Astrocyte (in vitro differentiated cells and primary cell): ENCODE data around the gene CCNE1. TPM values are rescaled to one million over a fixed set of nuclear protein-coding genes. Genes with fewer than 3 reads are reported as not detected.

ENCODE experiments used
- DNase-seq: peaks from one replicate; pipeline ENCODE4 v3.0.0-alpha.2; 2010; ENCODE audit warnings: low read depth
- FAIRE-seq: peaks from 2 replicates; lab custom pipeline; 2011; peaks lifted over from hg19 to GRCh38; lab: Jason Lieb, UNC
- H2AFZ ChIP-seq: 2 replicates; pipeline ENCODE4 v1.6.0; 2012; ENCODE audit warnings: low read depth, low read length, inconsistent platforms
- H3K27ac ChIP-seq: 2 replicates; pipeline ENCODE4 v1.5.1; 2011; ENCODE audit warnings: low read depth, low read length, inconsistent platforms
- H3K27me3 ChIP-seq: 2 replicates; pipeline ENCODE4 v1.6.0; 2011; ENCODE audit warnings: low read length, inconsistent platforms; ENCODE audit not compliant: insufficient read depth
- H3K36me3 ChIP-seq: 2 replicates; pipeline ENCODE4 v1.5.1; 2011; ENCODE audit warnings: low read length, inconsistent platforms; ENCODE audit not compliant: insufficient read depth
- H3K4me1 ChIP-seq: 2 replicates; pipeline ENCODE4 v1.5.1; 2011; ENCODE audit warnings: low read length, inconsistent platforms; ENCODE audit not compliant: insufficient read depth
- H3K4me2 ChIP-seq: 2 replicates; pipeline ENCODE4 v1.6.0; 2012; ENCODE audit warnings: low read length, inconsistent platforms
- H3K4me3 ChIP-seq: 2 replicates; pipeline ENCODE4 v1.5.1; 2011; ENCODE audit warnings: low read depth, mild to moderate bottlenecking, low read length, inconsistent platforms; ENCODE audit not compliant: insufficient read depth
- H3K79me2 ChIP-seq: 2 replicates; pipeline ENCODE4 v1.6.0; 2012; ENCODE audit warnings: mild to moderate bottlenecking, low read length, inconsistent platforms; ENCODE audit not compliant: insufficient read depth
- H3K9ac ChIP-seq: 2 replicates; pipeline ENCODE4 v1.6.0; 2012; ENCODE audit warnings: mild to moderate bottlenecking, low read length, inconsistent platforms
- H3K9me3 ChIP-seq: 2 replicates; pipeline ENCODE4 v1.5.1; 2012; ENCODE audit warnings: low read depth, mild to moderate bottlenecking, low read length, inconsistent platforms; ENCODE audit not compliant: insufficient read depth
- H4K20me1 ChIP-seq: 2 replicates; pipeline ENCODE4 v1.6.0; 2012; ENCODE audit warnings: low read length, inconsistent platforms; ENCODE audit not compliant: insufficient read depth
- H3K27ac Mint-ChIP-seq: one replicate; pipeline ENCODE4 v1.8.0; 2021; ENCODE audit warnings: mild to moderate bottlenecking, mixed read lengths; ENCODE audit not compliant: unreplicated experiment
- H3K27me3 Mint-ChIP-seq: one replicate; pipeline ENCODE4 v1.8.0; 2021; ENCODE audit warnings: low read depth, mixed read lengths; ENCODE audit not compliant: unreplicated experiment
- H3K36me3 Mint-ChIP-seq: one replicate; pipeline ENCODE4 v1.8.0; 2021; ENCODE audit warnings: low read depth, mixed read lengths; ENCODE audit not compliant: unreplicated experiment
- H3K4me1 Mint-ChIP-seq: one replicate; pipeline ENCODE4 v1.8.0; 2021; ENCODE audit warnings: low read depth, mixed read lengths; ENCODE audit not compliant: unreplicated experiment
- H3K4me3 Mint-ChIP-seq: one replicate; pipeline ENCODE4 v1.8.0; 2021; ENCODE audit warnings: mild to moderate bottlenecking, moderate library complexity, mixed read lengths; ENCODE audit not compliant: unreplicated experiment
- H3K9me3 Mint-ChIP-seq: one replicate; pipeline ENCODE4 v1.8.0; 2021; ENCODE audit warnings: mild to moderate bottlenecking, mixed read lengths; ENCODE audit not compliant: unreplicated experiment
- EZH2 ChIP-seq: IDR thresholded peaks from 2 replicates; pipeline ENCODE4 v1.6.1; 2012; ENCODE audit warnings: mild to moderate bottlenecking, low read length, inconsistent platforms; ENCODE audit not compliant: insufficient read depth
- total RNA-seq: library from RNA; stranded (reverse); gene quantifications from 2 replicates; pipeline ENCODE4 v1.2.1, GENCODE V29; 2021
- TF ChIP-seq, protein P1 (sequence below): IDR thresholded peaks from 2 replicates; pipeline ENCODE4 v1.5.1; 2011; ENCODE audit warnings: low read depth, mild to moderate bottlenecking, inconsistent platforms, low read length, moderate library complexity; ENCODE audit not compliant: insufficient read depth

The CCNE1 gene
- total RNA-seq, 1 donor from 2014 or later = 8.8 TPM

DNA sequence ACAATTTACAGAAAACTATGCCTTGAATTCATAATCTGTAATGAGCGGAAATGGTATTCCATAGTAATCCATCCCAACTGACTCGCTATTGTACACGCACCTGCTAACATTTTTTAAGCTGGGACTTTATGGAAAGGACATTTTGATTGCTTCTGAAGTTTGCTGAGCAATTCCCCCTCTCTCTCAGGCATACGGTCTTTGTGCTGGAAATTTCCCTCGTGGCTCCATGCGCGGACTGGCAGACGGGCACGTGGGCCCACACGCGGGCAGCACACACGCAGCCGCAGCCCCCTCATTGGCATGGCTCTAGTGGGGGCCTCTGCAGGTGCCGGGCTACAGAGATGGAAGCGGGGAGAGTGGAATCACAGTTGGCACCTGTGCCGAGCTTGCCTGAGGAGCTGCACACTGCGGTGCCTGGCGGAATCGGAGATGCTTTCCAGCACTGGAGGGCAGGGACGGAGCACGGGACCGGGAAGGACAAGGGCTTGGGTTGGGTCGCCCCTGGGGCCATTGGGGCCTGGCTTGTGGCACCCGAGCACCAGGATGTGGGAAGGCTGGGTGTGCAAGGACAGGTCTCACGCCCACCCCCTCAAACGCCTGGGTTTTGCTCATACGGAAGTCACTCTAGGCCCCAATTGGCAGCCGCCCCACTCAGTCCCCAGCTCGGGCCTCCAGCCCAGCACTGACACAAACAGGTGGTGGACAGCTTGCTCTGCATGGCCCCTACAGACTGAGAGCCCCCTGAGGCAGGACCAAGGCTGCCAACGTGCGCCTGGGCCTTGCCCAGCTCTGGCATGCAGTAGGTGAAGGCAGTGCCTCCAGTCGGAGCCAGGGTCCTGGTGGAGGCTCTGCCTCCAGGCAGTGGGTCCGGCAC lies 30.2 kb upstream of the CCNE1 start:
- no peak overlapping the region for H3K27ac ChIP-seq
- H4K20me1 ChIP-seq = no peaks in the 10 kb centered on the region
- no peaks in the 10 kb centered on the region for H3K4me1 ChIP-seq
- Mint-ChIP-seq H3K4me1 (no peaks in the 10 kb centered on the region), H3K27me3 (peaks cover 34% of the 10 kb centered on the region), H3K27ac (no peak overlapping the region), H3K9me3 (peaks cover 3% of the 10 kb centered on the region), H3K36me3 (no peaks in the 10 kb centered on the region), H3K4me3 (no peak overlapping the region)
- no peaks in the 10 kb centered on the region for H3K27me3 ChIP-seq
- H3K9me3 ChIP-seq = no peaks in the 10 kb centered on the region
- H3K79me2 ChIP-seq = no peaks in the 10 kb centered on the region
- no peak overlapping the region for H3K4me3 ChIP-seq
- no peak overlapping the region for H2AFZ ChIP-seq
- FAIRE-seq (no peak), DNase-seq (no peak)
- no peaks in the 10 kb centered on the region for H3K36me3 ChIP-seq
- no peak for TF ChIP-seq EZH2
- TF ChIP-seq, protein P1, sequence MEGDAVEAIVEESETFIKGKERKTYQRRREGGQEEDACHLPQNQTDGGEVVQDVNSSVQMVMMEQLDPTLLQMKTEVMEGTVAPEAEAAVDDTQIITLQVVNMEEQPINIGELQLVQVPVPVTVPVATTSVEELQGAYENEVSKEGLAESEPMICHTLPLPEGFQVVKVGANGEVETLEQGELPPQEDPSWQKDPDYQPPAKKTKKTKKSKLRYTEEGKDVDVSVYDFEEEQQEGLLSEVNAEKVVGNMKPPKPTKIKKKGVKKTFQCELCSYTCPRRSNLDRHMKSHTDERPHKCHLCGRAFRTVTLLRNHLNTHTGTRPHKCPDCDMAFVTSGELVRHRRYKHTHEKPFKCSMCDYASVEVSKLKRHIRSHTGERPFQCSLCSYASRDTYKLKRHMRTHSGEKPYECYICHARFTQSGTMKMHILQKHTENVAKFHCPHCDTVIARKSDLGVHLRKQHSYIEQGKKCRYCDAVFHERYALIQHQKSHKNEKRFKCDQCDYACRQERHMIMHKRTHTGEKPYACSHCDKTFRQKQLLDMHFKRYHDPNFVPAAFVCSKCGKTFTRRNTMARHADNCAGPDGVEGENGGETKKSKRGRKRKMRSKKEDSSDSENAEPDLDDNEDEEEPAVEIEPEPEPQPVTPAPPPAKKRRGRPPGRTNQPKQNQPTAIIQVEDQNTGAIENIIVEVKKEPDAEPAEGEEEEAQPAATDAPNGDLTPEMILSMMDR = no peak
- no peak overlapping the region for H3K9ac ChIP-seq
- H3K4me2 ChIP-seq = no peak overlapping the region

GRCh38 chr19:29782260-29782580 lies 29.6 kb upstream of the CCNE1 start:
- no peak overlapping the region for H2AFZ ChIP-seq
- H4K20me1 ChIP-seq = no peaks in the 10 kb centered on the region
- H3K27me3 Mint-ChIP-seq = peaks cover 35% of the 10 kb centered on the region
- no peaks in the 10 kb centered on the region for H3K4me1 Mint-ChIP-seq
- no peaks in the 10 kb centered on the region for H3K27me3 ChIP-seq
- H3K27ac Mint-ChIP-seq = no peak overlapping the region
- no peak for FAIRE-seq
- no peak overlapping the region for H3K27ac ChIP-seq
- peaks cover 3% of the 10 kb centered on the region for H3K9me3 Mint-ChIP-seq
- H3K9ac ChIP-seq = no peak overlapping the region
- no peak overlapping the region for H3K4me2 ChIP-seq
- H3K79me2 ChIP-seq = no peaks in the 10 kb centered on the region
- H3K4me1 ChIP-seq = no peaks in the 10 kb centered on the region
- H3K36me3 Mint-ChIP-seq = peaks cover 2% of the 10 kb centered on the region
- TF ChIP-seq EZH2 = no peak
- TF ChIP-seq, protein P1 = no peak
- no peaks in the 10 kb centered on the region for H3K9me3 ChIP-seq
- no peak overlapping the region for H3K4me3 Mint-ChIP-seq
- DNase-seq = no peak
- no peak overlapping the region for H3K4me3 ChIP-seq
- no peaks in the 10 kb centered on the region for H3K36me3 ChIP-seq

GRCh38 chr19:29783627-29784190 lies 28.1 kb upstream of the CCNE1 start:
- H3K27ac Mint-ChIP-seq = no peak overlapping the region
- FAIRE-seq = no peak
- peaks cover 36% of the 10 kb centered on the region for H3K27me3 Mint-ChIP-seq
- Histone ChIP-seq H3K4me3 (no peak overlapping the region), H3K9ac (no peak overlapping the region), H2AFZ (no peak overlapping the region), H3K79me2 (no peaks in the 10 kb centered on the region), H3K4me2 (no peak overlapping the region), H4K20me1 (no peaks in the 10 kb centered on the region), H3K27me3 (no peaks in the 10 kb centered on the region), H3K4me1 (no peaks in the 10 kb centered on the region), H3K27ac (no peak overlapping the region), H3K36me3 (no peaks in the 10 kb centered on the region), H3K9me3 (no peaks in the 10 kb centered on the region)
- H3K9me3 Mint-ChIP-seq = peaks cover 3% of the 10 kb centered on the region
- no peak for TF ChIP-seq EZH2
- TF ChIP-seq, protein P1 = no peak
- no peak overlapping the region for H3K4me3 Mint-ChIP-seq
- no peaks in the 10 kb centered on the region for H3K4me1 Mint-ChIP-seq
- no peak for DNase-seq
- H3K36me3 Mint-ChIP-seq = peaks cover 2% of the 10 kb centered on the region
